Astrocyte of the cerebellum (primary cell): ENCODE results near the gene PDZD2.

Source experiments
- DNase-seq: peaks from one replicate; pipeline ENCODE4 v3.0.0-alpha.2; 2011; ENCODE audit warnings: low read depth
- H3K4me3 ChIP-seq: 2 replicates; pipeline ENCODE4 v1.5.1; 2011; ENCODE audit warnings: mild to moderate bottlenecking, low read depth, low read length, moderate library complexity
- CTCF ChIP-seq: IDR thresholded peaks from 2 replicates; pipeline ENCODE4 v1.5.1; 2012; ENCODE audit warnings: low read length, low read depth, moderate library complexity, mild to moderate bottlenecking; ENCODE audit errors: missing control alignments
- in situ Hi-C: cut with HindIII; loops from 2 replicates; pipeline ENCODE4 v1.10.0; 2017; ENCODE audit warnings: low sequenced_read_pairs

The PDZD2 gene

GRCh38 chr5:31783086-31783645 lies 144.2 kb downstream of the PDZD2 start:
- no peak for TF ChIP-seq CTCF
- H3K4me3 ChIP-seq = no peak overlapping the region
- DNase-seq = no peak
- in situ Hi-C loops = no loop called here

- no peak for TF ChIP-seq CTCF
- no peak overlapping the region for H3K4me3 ChIP-seq
- DNase-seq = no peak
- in situ Hi-C loops = no loop called here
Observed at GRCh38 chr5:31783731-31784130, 144.8 kb downstream of the PDZD2 start.

DNA sequence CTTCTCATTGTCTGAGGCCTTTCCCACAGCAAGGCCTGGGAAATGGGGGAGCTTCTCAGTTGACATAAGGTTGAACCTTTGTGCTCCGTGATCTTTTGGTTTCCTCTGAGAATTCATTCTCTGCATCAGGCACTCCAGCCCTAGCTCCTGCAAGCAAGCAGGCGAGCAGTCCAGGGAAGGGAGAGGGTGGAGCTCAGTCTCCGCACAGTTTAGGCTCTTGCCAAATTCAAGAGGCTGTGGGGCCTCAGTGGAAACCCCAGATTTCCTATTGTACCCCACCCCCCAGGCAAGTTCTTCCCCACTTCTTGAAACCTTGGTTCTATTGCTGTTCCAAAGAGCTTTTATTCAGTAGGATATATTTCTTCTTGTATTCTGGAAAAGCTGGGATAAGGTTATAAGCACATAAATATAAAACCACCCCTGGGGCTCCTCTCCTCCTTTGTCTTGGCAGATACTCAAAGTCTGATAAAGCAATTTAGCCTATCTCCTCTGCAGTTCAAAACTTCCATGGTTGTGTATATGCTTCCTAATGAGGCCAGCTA lies 147.2 kb downstream of the PDZD2 start:
- no peak for DNase-seq
- in situ Hi-C loops = no loop called here
- H3K4me3 ChIP-seq = no peak overlapping the region
- no peak for TF ChIP-seq CTCF

- in situ Hi-C loops = no loop called here
- no peak overlapping the region for H3K4me3 ChIP-seq
- TF ChIP-seq CTCF = no peak
- DNase-seq = no peak
Observed at GRCh38 chr5:31794009-31794408, 155.1 kb downstream of the PDZD2 start.

DNA sequence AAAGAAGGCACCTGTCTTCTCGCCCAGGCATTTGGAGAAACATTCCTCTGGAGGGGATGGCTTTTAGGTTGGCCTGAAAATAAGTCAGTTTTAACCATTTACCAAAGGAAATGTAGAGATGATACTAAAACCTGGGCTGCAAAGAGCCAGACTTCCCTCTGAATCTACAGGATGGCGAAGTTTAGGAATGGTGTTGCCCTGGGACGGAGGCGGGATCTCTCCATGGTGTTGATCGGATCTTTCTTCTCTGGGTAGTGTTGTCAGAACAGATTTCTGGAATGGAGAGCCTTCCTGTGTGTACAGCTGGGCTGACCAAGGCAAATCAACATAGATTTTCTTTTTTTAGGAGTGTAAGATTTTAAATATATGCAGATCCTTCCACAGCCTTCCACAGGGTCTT lies 159.2 kb downstream of the PDZD2 start:
- TF ChIP-seq CTCF = no peak
- in situ Hi-C loops = no loop called here
- DNase-seq = no peak
- H3K4me3 ChIP-seq = no peak overlapping the region

GRCh38 chr5:31800351-31800750 lies 161.4 kb downstream of the PDZD2 start:
- no peak for DNase-seq
- TF ChIP-seq CTCF = no peak
- no peak overlapping the region for H3K4me3 ChIP-seq
- in situ Hi-C loops = loop anchor here (25.0 kb wide), 1 partner anchor 213 kb away; no protein-coding TSS in a partner anchor
